Regular cardiac myocyte (primary cell): ENCODE results near the gene OR1B1. TPM values are rescaled to one million over a fixed set of nuclear protein-coding genes. Genes with fewer than 3 reads are reported as not detected.

Experiments
- total RNA-seq: library from RNA; depleted of rRNA; stranded (reverse); fragments of >200 nt; gene quantifications from 2 replicates; pipeline ENCODE4 v1.2.3, GENCODE V29; 2014

Gene OR1B1
- total RNA-seq, result not detected in 2 replicates

DNA sequence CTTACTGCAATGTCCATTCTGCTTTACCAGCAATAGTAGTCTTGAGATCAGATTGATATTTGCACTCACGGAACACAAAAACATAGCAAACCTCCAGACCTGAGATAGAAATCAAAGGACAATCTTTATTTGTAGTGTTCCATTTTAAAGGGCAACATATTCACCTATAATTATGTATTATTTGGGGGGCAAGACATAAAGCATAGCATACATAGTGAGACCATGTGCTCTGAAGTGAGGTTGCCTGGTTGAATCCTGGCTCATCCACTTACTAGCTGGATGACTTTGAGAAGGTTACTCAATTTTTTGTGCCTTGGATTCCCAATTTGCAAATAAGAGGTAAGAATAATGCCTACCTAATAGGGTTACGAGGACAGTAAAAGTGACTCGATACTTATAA lies at the start of gene OR1B1:
TSS of gene OR1B1 (minus strand) at position 101 of the 400 bp plus-strand sequence.

DNA sequence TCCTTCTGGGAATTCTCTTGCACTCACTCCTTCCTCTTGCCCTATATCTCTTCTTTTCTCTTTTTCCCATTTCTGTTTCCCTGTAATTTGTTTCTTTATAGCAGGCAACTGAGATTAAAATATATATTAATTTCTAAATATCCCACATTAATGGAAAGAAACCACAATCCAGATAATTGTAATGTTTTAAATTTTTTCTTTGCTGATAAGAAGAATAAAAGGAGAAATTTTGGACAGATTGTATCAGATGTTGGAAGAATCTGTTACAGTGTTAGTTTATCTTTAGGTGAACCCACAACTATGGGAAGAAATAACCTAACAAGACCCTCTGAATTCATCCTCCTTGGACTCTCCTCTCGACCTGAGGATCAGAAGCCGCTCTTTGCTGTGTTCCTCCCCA lies 4.0 kb upstream of the OR1B1 start, which contains the start of gene OR1L1:
TSS of gene OR1L1 (plus strand) at position 301 of the 400 bp plus-strand sequence. CDS start at position 301, 0 bp downstream.

DNA sequence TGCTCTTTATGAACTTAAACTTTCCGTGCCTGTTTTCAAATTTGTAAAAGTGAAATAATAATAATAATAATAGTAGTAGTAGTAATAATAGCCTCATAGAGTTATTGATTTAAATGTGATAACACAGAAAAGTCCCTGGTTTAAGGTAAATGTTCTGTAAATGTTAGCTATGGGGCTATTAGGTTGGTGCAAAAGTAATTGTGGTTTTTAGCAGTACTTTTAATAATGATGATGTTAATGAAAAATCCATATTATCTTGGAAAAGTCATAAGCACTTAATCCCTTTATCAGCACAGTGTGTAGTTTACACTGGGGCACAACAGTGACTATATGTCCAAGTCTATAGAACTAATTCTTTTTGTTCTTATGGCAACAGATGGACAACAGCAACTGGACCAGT lies 43.1 kb downstream of the OR1B1 start, which contains the start of gene OR1Q1:
TSS of gene OR1Q1 (plus strand) at position 377 of the 400 bp plus-strand sequence. CDS start at position 377, 0 bp downstream.

DNA sequence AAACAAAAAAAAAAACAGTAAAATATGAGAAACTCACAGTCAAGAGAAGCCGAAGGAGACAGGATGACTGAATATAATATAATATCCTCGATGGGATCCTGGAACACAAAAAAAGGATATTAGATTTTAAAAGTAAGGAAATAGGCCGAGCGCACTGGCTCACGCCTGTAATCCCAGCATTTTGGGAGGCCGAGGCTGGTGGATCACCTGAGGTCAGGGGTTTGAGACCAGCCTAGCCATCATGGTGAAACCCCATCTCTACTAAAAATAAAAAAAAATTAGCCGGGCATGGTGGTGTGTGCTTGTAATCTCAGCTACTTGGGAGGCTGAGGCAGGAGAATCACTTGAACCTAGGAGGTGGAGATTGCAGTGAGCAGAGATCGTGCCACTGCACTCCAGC lies 74.1 kb downstream of the OR1B1 start, which contains the start of gene OR1L8:
TSS of gene OR1L8 (minus strand) at position 101 of the 400 bp plus-strand sequence. CDS start 14,907 bp downstream, outside the sequence.

Other genes with a start within 250 kb of the OR1B1 start
- not detected in 2 replicates for gene OR1J1, start 179.7 kb downstream of the OR1B1 start, total RNA-seq
- 0.28 TPM in 1 of 2 replicates, not detected in the other for gene OR1J2, start 146.8 kb downstream of the OR1B1 start, total RNA-seq
- not detected in 2 replicates for gene OR1J4, start 138.5 kb downstream of the OR1B1 start, total RNA-seq
- not detected in 2 replicates for gene OR1N1, start 130.3 kb downstream of the OR1B1 start, total RNA-seq
- gene OR1N2, start 104.5 kb downstream of the OR1B1 start, total RNA-seq, result not detected in 2 replicates
- gene OR1L8, start 74.2 kb downstream of the OR1B1 start, total RNA-seq, result not detected in 2 replicates
- gene OR1Q1, start 42.9 kb downstream of the OR1B1 start, total RNA-seq, result not detected in 2 replicates
- gene OR1L1, start 4.1 kb upstream of the OR1B1 start, total RNA-seq, result not detected in 2 replicates
- not detected in 2 replicates for gene OR1L3, start 17.5 kb upstream of the OR1B1 start, total RNA-seq
- not detected in 2 replicates for gene OR1L4, start 66.4 kb upstream of the OR1B1 start, total RNA-seq
- not detected in 2 replicates for gene OR1L6, start 84.7 kb upstream of the OR1B1 start, total RNA-seq
- gene OR5C1, start 131.3 kb upstream of the OR1B1 start, total RNA-seq, result not detected in 2 replicates
- not detected in 2 replicates for gene OR1K1, start 142.5 kb upstream of the OR1B1 start, total RNA-seq
- gene PDCL, start 171.0 kb upstream of the OR1B1 start, total RNA-seq, result 47.9 and 50.7 TPM in 2 replicates
- gene RC3H2, start 247.7 kb upstream of the OR1B1 start, total RNA-seq, result 37.2 and 53.5 TPM in 2 replicates